Suprapubic skin (tissue), 4 donors: ENCODE data around the gene MBOAT2. TPM values are rescaled to one million over a fixed set of nuclear protein-coding genes. Genes with fewer than 3 reads are reported as not detected.

ENCODE experiments used
- DNase-seq, 2 donors: peaks; one replicate each; pipeline ENCODE4 v3.0.0-alpha.2; 2019; ENCODE audit warnings: low spot score in 2 of 2
- H3K27ac ChIP-seq: fragments of 200-600 bp; sonication (generic); one replicate; pipeline ENCODE4 v1.5.1; 2019
- H3K27me3 ChIP-seq: fragments of 200-600 bp; sonication (generic); one replicate; pipeline ENCODE4 v1.5.1; 2019
- H3K36me3 ChIP-seq: fragments of 200-600 bp; sonication (generic); one replicate; pipeline ENCODE4 v1.5.1; 2019
- H3K4me1 ChIP-seq: fragments of 200-600 bp; sonication (generic); one replicate; pipeline ENCODE4 v1.5.1; 2019
- H3K4me3 ChIP-seq: fragments of 200-600 bp; sonication (generic); one replicate; pipeline ENCODE4 v1.5.1; 2019; ENCODE audit warnings: mild to moderate bottlenecking
- H3K9me3 ChIP-seq: fragments of 200-600 bp; sonication (generic); one replicate; pipeline ENCODE4 v1.5.1; 2019
- EP300 ChIP-seq: sonication (generic); formaldehyde crosslinking; IDR thresholded peaks from one replicate; pipeline ENCODE4 v1.6.1; 2017; ENCODE audit warnings: antibody characterized with exemption
- POLR2A ChIP-seq, 2 donors: fragments of 450-650 bp; IDR thresholded peaks; one replicate each; pipeline ENCODE4 v1.6.1; 2017; ENCODE audit warnings: antibody characterized with exemption in 2 of 2, mild to moderate bottlenecking in 2 of 2, moderate library complexity in 2 of 2
- POLR2AphosphoS5 ChIP-seq, 3 donors: sonication (generic); formaldehyde crosslinking; IDR thresholded peaks; one replicate each; pipeline ENCODE4 v1.6.1; 2017; ENCODE audit warnings: antibody characterized with exemption in 3 of 3
- WGBS: methylation state at CpG from one replicate; pipeline ENCODE4 v1.1.5; 2018; 5-methylcytosine and 5-hydroxymethylcytosine counted together
- total RNA-seq, 4 donors: library from RNA; depleted of rRNA; stranded (reverse); fragments of >200 nt; gene quantifications; one replicate each; pipeline ENCODE4 v1.1.0, GENCODE V29; 2016
- TF ChIP-seq, protein P1 (sequence below), 2 donors: fragments of 200-600 bp in 1 of 2; fragments of 450-650 bp in 1 of 2; sonication (generic) in 1 of 2; IDR thresholded peaks; one replicate each; pipeline ENCODE4 v1.5.1; 2016 to 2019; ENCODE audit warnings: antibody characterized with exemption in 2 of 2, mild to moderate bottlenecking in 1 of 2, moderate library complexity in 1 of 2

The MBOAT2 gene
- total RNA-seq, 4 donors from 2014 or later, result 44.4 to 55.8 (median 51.1) TPM

DNA sequence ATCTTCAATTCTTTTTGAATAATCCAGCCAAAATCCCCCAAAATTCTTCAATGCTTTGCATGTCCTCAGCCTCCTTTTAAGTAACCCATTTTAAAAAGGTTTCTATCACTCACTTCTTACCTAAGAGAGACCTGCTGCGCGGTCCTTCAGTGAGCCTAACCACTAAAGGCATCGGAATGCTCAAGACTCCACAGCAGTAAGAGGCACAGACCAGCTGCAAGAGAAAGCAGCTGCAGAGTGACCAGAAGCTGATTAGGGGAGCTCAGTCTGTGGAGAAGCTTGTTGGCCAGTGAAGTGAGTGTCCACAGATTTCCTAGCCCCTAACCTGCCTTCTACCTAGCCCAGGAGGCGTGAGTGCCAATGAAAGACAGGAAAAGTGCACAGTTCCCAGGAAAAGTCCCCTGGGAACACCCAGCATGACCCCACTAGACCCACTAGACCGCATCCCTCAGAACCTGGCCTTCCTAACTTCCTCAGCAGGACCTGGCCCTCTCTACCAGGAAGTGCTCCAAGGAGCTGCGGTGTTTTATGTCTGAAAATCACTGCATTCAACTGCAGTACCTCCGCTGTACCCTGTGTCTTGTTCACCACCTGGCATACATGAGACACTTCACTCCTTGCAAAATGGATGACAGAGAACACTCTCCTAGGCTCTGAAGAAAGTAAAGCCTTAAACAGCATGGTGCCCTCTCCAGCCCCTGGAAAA is 10.1 kb downstream of the MBOAT2 start:
- 97% methylated on average over 7 of the region's 7 CpGs for WGBS
- Histone ChIP-seq H3K9me3 (no peaks in the 10 kb centered on the region), H3K27me3 (no peaks in the 10 kb centered on the region), H3K4me3 (no peak overlapping the region), H3K27ac (no peak overlapping the region), H3K36me3 (no peaks in the 10 kb centered on the region), H3K4me1 (no peaks in the 10 kb centered on the region)
- TF ChIP-seq POLR2AphosphoS5 (IDR thresholded peaks at IDR 0.05), result no peak
- no peak for DNase-seq

DNA sequence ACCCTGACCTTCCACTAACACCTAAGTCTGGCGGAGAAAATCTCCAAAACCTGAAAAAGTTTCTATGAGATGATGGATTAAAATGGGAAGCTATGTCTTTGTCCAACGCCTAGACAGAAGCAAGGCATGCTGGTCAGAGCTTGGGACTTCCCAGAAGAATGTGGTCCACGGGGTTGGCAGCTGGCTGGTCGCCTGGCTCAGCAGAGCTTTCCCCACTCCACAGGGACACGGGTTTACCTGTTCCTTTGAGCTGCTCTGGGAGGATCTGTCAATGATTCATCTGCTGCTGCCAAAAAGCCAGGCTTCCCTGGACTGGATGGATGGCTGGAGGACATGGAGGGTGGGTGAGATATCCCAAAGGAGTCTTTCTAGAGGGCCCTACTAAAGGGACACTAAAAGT is 10.8 kb downstream of the MBOAT2 start:
- no peaks in the 10 kb centered on the region for H3K27me3 ChIP-seq
- H3K9me3 ChIP-seq, result no peaks in the 10 kb centered on the region
- TF ChIP-seq EP300, result no peak
- TF ChIP-seq POLR2A (IDR thresholded peaks at IDR 0.05), result no peak
- TF ChIP-seq POLR2AphosphoS5 (IDR thresholded peaks at IDR 0.05), result no peak
- 70% methylated on average over 5 of the region's 5 CpGs for WGBS
- no peak overlapping the region for H3K27ac ChIP-seq
- no peaks in the 10 kb centered on the region for H3K4me1 ChIP-seq
- no peaks in the 10 kb centered on the region for H3K36me3 ChIP-seq
- no peak overlapping the region for H3K4me3 ChIP-seq
- no peak for DNase-seq

DNA sequence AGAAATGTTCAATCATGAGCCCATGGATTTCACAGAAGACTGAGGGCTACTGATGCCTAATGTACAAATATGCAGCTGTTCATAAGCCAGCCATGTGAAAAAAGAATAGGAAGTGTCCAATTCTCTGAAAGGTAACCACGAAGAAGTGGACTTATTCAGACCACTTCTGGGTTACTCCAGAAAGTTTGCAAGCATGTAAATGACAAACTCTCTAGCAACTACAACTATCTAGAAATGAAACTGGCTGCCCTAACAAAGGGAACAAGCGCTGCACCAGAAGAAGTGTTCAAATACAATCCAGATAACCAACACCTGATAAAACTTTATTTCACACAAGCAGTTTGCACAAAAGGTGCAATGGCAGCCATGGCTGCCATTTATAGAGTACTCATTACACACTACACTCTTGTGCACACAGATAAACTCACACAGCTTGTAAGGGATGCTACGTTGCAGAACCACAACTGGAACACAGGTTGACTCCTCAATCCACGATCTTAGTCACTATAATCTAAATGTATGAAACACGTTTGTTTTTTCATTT is 13.9 kb downstream of the MBOAT2 start:
- TF ChIP-seq, protein P1, sequence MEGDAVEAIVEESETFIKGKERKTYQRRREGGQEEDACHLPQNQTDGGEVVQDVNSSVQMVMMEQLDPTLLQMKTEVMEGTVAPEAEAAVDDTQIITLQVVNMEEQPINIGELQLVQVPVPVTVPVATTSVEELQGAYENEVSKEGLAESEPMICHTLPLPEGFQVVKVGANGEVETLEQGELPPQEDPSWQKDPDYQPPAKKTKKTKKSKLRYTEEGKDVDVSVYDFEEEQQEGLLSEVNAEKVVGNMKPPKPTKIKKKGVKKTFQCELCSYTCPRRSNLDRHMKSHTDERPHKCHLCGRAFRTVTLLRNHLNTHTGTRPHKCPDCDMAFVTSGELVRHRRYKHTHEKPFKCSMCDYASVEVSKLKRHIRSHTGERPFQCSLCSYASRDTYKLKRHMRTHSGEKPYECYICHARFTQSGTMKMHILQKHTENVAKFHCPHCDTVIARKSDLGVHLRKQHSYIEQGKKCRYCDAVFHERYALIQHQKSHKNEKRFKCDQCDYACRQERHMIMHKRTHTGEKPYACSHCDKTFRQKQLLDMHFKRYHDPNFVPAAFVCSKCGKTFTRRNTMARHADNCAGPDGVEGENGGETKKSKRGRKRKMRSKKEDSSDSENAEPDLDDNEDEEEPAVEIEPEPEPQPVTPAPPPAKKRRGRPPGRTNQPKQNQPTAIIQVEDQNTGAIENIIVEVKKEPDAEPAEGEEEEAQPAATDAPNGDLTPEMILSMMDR (IDR thresholded peaks at IDR 0.05), result no peak
- TF ChIP-seq POLR2A (IDR thresholded peaks at IDR 0.05), result no peak
- no peak for TF ChIP-seq POLR2AphosphoS5 (IDR thresholded peaks at IDR 0.05)
- TF ChIP-seq EP300, result no peak
- Histone ChIP-seq H3K4me3 (no peak overlapping the region), H3K27me3 (no peaks in the 10 kb centered on the region), H3K4me1 (no peaks in the 10 kb centered on the region), H3K36me3 (no peaks in the 10 kb centered on the region), H3K9me3 (no peaks in the 10 kb centered on the region), H3K27ac (no peak overlapping the region)
- WGBS, result 80% methylated on average over 5 of the region's 5 CpGs
- no peak for DNase-seq

DNA sequence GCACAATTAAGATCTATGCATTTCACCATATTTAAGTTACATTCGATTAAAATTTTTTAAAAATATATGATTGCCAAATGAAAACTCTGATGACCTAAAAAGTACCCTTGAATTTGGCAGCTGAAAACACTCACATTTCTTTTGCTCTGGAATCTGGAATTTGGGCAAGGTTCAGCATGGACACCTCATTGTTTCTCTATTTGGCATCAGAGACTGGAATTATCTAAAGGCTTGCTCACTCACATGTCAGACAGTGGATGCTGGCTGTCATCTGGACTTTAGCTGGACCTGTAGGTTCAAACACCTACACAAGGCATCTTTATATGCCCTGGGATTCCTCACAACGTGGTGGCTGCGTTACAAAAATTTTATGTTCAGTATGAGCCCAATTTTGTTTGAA is 16.1 kb downstream of the MBOAT2 start:
- WGBS, result 79% methylated on average over 3 of the region's 3 CpGs
- Histone ChIP-seq H3K27ac (no peak overlapping the region), H3K4me1 (no peaks in the 10 kb centered on the region), H3K36me3 (no peaks in the 10 kb centered on the region), H3K4me3 (no peak overlapping the region), H3K9me3 (no peaks in the 10 kb centered on the region), H3K27me3 (no peaks in the 10 kb centered on the region)
- no peak for DNase-seq
- TF ChIP-seq POLR2AphosphoS5 (IDR thresholded peaks at IDR 0.05) (no peak), POLR2A (IDR thresholded peaks at IDR 0.05) (no peak), EP300 (no peak)
- TF ChIP-seq, protein P1 (IDR thresholded peaks at IDR 0.05), result no peak

DNA sequence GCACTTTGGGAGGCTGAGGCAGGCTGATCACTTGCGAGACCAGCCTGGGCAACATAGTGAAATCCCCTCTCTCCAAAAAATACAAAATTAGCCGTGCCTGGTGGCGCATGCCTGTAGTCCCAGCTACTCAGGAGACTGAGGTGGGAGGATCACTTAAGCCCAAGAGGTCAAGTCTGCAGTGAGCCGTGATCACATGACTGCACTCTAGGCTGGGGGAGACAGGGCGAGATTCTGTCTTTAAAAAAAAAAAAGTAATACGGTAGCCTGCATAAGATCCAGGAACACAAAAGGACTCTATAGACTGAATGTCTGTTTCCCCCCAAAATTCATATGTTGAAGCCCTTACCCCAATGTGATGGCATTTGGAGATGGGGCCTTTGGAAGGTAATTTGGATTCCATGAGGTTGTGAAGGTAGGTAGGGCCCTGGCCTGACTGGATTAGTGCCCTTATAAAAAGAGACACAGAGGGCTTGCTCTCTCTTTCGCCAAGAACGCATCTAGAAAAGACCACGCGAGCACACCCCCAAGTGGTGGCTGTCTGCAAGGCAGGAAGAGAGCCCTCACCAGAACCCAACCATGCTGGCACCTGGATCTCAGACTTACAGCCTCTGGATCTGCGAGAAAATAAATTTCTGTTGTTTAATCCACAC is 17.0 kb downstream of the MBOAT2 start:
- Histone ChIP-seq H3K9me3 (no peaks in the 10 kb centered on the region), H3K36me3 (no peaks in the 10 kb centered on the region), H3K27me3 (no peaks in the 10 kb centered on the region), H3K27ac (no peak overlapping the region), H3K4me3 (no peak overlapping the region), H3K4me1 (no peaks in the 10 kb centered on the region)
- TF ChIP-seq EP300, result no peak
- TF ChIP-seq POLR2A (IDR thresholded peaks at IDR 0.05), result no peak
- no peak for TF ChIP-seq POLR2AphosphoS5 (IDR thresholded peaks at IDR 0.05)
- TF ChIP-seq, protein P1 (IDR thresholded peaks at IDR 0.05), result no peak
- DNase-seq, result no peak
- 92% methylated on average over 11 of the region's 11 CpGs for WGBS

DNA sequence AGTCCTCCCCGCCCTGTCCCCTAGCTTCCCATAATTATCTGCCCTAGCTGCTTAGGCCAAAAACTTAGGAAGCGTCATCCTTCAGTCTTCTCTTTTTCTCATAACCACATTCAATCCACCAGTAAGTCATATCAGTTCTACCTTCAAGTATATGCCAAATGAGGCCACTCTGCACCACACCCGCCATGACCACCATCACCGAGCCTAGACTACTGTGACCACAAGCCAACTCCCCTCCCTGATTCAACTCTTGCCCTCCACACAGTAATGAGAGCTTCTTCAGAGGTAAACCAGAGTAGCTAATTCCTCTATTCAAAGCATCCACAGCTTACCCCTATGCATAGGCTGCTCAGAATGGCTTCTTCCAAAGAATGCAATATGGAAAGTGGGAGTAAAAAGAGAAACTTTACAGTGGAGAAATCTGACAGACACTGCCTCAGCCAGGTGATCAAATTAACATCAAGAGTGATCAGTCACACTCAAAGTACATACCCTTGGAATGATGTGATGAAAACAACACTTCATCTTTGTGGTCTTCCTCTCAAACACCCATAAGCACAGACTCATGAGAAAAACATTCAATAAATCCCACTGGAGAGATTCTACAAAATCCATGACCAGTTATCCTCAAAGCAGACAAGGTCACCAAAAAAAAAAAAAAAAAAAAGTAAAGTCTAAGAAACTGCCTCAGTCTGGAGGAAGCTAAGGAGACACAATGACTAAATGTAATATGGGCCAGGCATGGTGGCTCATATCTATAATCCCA is 17.7 kb downstream of the MBOAT2 start:
- TF ChIP-seq, protein P1 (IDR thresholded peaks at IDR 0.05), result no peak
- no peak for TF ChIP-seq EP300
- no peak for TF ChIP-seq POLR2A (IDR thresholded peaks at IDR 0.05)
- TF ChIP-seq POLR2AphosphoS5 (IDR thresholded peaks at IDR 0.05), result no peak
- WGBS, result 96% methylated on average over 4 of the region's 4 CpGs
- Histone ChIP-seq H3K4me1 (no peaks in the 10 kb centered on the region), H3K27me3 (no peaks in the 10 kb centered on the region), H3K27ac (no peak overlapping the region), H3K36me3 (no peaks in the 10 kb centered on the region), H3K9me3 (no peaks in the 10 kb centered on the region), H3K4me3 (no peak overlapping the region)
- DNase-seq, result no peak
